Thymus (tissue), 14 donors: ENCODE measurements around the gene ITFG2. TPM values are rescaled to one million over a fixed set of nuclear protein-coding genes. Genes with fewer than 3 reads are reported as not detected.
"Not testable (repeated sequence)": the region's sequence is repeated elsewhere in the genome, so short reads cannot be mapped to it uniquely, and the experiment has no call there.

ENCODE experiments used
- DNase-seq, 9 donors: peaks; one replicate each; pipeline ENCODE4 v3.0.0-alpha.2; 2013; ENCODE audit warnings: low spot score in 9 of 9, low read depth in 6 of 9, missing footprints in 1 of 9
- H3K27ac ChIP-seq, 2 donors: one replicate each; pipeline ENCODE4 v1.5.1; 2013; ENCODE audit warnings: control low read depth in 1 of 2, low read depth in 1 of 2, low read length in 1 of 2, mild to moderate bottlenecking in 1 of 2, moderate library complexity in 1 of 2
- H3K27me3 ChIP-seq, 2 donors: one replicate each; pipeline ENCODE4 v1.5.1; 2013; ENCODE audit warnings: low read length in 1 of 2; ENCODE audit not compliant: control insufficient read depth in 2 of 2, insufficient read depth in 1 of 2
- H3K36me3 ChIP-seq, 2 donors: one replicate each; pipeline ENCODE4 v1.5.1; 2013; ENCODE audit warnings: low read length in 1 of 2, mild to moderate bottlenecking in 1 of 2, moderate library complexity in 1 of 2; ENCODE audit not compliant: control insufficient read depth in 2 of 2, insufficient read depth in 2 of 2
- H3K4me1 ChIP-seq, 2 donors: one replicate each; pipeline ENCODE4 v1.5.1; 2013; ENCODE audit warnings: low read length in 2 of 2; ENCODE audit not compliant: control insufficient read depth in 2 of 2, insufficient read depth in 2 of 2
- H3K4me3 ChIP-seq, 2 donors: one replicate each; pipeline ENCODE4 v1.5.1; 2013; ENCODE audit warnings: low read length in 2 of 2, control low read depth in 1 of 2, mild to moderate bottlenecking in 1 of 2
- H3K9me3 ChIP-seq, 2 donors: one replicate each; pipeline ENCODE4 v1.5.1; 2013; ENCODE audit warnings: low read length in 1 of 2, mild to moderate bottlenecking in 1 of 2; ENCODE audit not compliant: control insufficient read depth in 2 of 2, insufficient read depth in 1 of 2
- WGBS: extraction: QIAGEN DNeasy Blood & Tissue Kit; methylation state at CpG from one replicate; pipeline ENCODE4 v1.1.7; 2013; 5-methylcytosine and 5-hydroxymethylcytosine counted together
- long read RNA-seq, 10 donors: transcript quantifications; one replicate each; lab custom pipeline, GENCODE V29; 2026
- polyA plus RNA-seq: library from polyadenylated mRNA; stranded (reverse); fragments of 200-250 nt; gene quantifications from one replicate; pipeline ENCODE4 v1.2.3, GENCODE V29; 2013
- total RNA-seq: library from RNA; stranded (reverse); fragments of 120-200 nt; gene quantifications from one replicate; pipeline ENCODE4 v1.2.4, GENCODE V29; 2013
- donor health status: healthy.

ITFG2 gene
- 23.8 TPM for total RNA-seq
- polyA plus RNA-seq = 40.6 TPM
- long read RNA-seq, donor 1 = 0 reads
- long read RNA-seq, donor 2 = 0 reads
- long read RNA-seq, donor 3, transcript ITFG2-201 (12 exons, 2,361 nt) = major isoform, 9 of 24 reads
- long read RNA-seq, donor 3, transcript ITFG2-211 (4 exons, 587 nt) = minor isoform, 7 of 24 reads
- long read RNA-seq, donor 3, partial matches to known transcripts = 5 of 24 reads
- long read RNA-seq, donor 3, other reads (novel, unspliced or antisense) = 0 of 24 reads
- long read RNA-seq, donor 4, transcript ITFG2-201 (12 exons, 2,361 nt) = major isoform, 5 of 15 reads
- long read RNA-seq, donor 4, partial matches to known transcripts = 6 of 15 reads
- long read RNA-seq, donor 4, other reads (novel, unspliced or antisense) = 0 of 15 reads
- long read RNA-seq, donor 5, transcript ITFG2-201 (12 exons, 2,361 nt) = major isoform, 13 of 30 reads
- long read RNA-seq, donor 5, partial matches to known transcripts = 8 of 30 reads
- long read RNA-seq, donor 5, other reads (novel, unspliced or antisense) = 5 of 30 reads
- long read RNA-seq, donor 6, transcript ITFG2-201 (12 exons, 2,361 nt) = major isoform, 8 of 9 reads
- long read RNA-seq, donor 6, partial matches to known transcripts = 0 of 9 reads
- long read RNA-seq, donor 6, other reads (novel, unspliced or antisense) = 0 of 9 reads
- long read RNA-seq, donor 7, transcript ITFG2-201 (12 exons, 2,361 nt) = major isoform, 5 of 6 reads
- long read RNA-seq, donor 7, partial matches to known transcripts = 0 of 6 reads
- long read RNA-seq, donor 7, other reads (novel, unspliced or antisense) = 0 of 6 reads
- long read RNA-seq, donor 8, partial matches to known transcripts = 0 of 3 reads
- long read RNA-seq, donor 8, other reads (novel, unspliced or antisense) = 0 of 3 reads
- long read RNA-seq, donor 9, transcript ITFG2-201 (12 exons, 2,361 nt) = major isoform, 6 of 18 reads
- long read RNA-seq, donor 9, partial matches to known transcripts = 7 of 18 reads
- long read RNA-seq, donor 9, other reads (novel, unspliced or antisense) = 0 of 18 reads
- long read RNA-seq, donor 10, partial matches to known transcripts = 0 of 5 reads
- long read RNA-seq, donor 10, other reads (novel, unspliced or antisense) = 0 of 5 reads

DNA sequence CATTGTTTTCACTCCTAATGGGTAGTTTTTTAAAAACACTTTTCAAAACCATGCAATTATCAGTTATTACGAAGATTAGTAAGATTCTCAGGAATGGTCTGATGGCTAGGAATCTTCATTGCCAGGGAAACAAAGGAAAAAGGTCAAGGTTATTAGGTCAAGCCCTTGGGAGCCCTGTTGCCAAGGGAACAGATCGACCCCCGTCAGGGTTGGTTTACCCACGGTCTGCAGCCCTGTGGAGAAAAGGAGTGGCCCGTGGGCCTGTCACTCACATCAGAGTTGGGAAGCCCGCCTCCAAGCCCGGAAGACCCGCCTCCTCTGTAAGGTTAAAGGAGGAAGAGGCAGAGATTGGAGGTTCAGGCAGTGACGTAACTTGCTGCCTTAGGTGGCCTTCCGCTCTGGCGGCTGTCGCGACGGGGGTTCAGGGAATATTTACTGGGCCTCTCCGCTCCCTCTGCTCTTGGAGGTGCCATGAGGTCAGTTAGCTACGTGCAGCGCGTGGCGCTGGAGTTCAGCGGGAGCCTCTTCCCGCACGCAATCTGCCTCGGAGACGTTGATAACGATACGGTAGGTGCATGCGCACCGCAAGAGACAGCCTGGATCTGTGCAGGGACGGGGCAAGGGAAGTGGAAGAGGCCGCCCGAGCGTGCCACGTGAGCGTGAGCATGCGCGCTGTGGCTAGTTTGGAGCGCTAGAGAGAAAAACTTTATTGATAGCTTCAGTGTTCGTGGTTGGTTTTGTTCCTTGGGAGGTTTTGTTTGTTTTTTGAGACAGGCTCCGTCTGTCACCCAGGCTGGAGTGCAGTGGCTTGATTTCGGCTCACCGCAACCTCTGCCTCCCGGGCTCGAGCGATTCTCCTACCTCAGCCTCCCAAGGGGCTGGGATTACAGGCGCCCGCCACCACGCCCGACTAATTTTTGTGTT is at the start of gene ITFG2:
TSS of gene ITFG2 (plus strand) at position 379 of the 924 bp plus-strand sequence. CDS start at position 472, 93 bp downstream.
- peaks cover 6 to 12% of the 10 kb centered on the region in 2 donors for H3K36me3 ChIP-seq
- H3K27ac ChIP-seq = peak within 1 kb of the TSS; percentile 84 to 96
- WGBS = under 1% methylated on average over 48 of the region's 48 CpGs

DNA sequence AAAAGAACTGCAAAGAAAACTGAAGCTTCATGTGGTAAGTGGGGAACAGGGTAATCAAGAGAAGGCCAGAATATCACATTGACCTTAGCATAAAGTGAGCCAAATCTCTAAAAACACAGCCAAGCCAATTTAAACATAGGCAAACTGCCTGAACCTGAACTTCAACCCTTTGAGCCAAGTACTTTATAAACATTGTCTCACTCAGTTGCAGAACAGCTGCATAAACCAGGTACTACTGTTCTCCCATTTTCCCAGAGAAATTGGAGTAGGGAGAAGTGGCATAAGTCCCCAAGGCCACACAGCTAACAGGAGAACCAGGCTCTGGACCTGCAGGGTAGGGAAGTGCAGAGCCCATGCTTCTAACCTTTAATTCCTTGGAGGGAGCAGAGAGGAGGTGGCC is 48.1 kb upstream of the ITFG2 start:
- no peak for DNase-seq
- no peaks in the 10 kb centered on the region for H3K36me3 ChIP-seq
- H3K9me3 ChIP-seq = peaks cover 0 to 15% of the 10 kb centered on the region in 2 donors
- no peaks in the 10 kb centered on the region for H3K27me3 ChIP-seq
- no peaks in the 10 kb centered on the region for H3K4me1 ChIP-seq
- H3K4me3 ChIP-seq = no peak overlapping the region
- H3K27ac ChIP-seq = no peak overlapping the region

More for the DNA sequence above, at the start of gene ITFG2:
- Histone ChIP-seq H3K27me3 (no peaks in the 10 kb centered on the region), H3K4me3 (peak within 1 kb of the TSS; percentile 57 to 66), H3K9me3 (no peaks in the 10 kb centered on the region), H3K4me1 (peaks cover 5 to 15% of the 10 kb centered on the region in 2 donors)
- DNase-seq = peak; percentile 96 to 99 (median 97)

DNA sequence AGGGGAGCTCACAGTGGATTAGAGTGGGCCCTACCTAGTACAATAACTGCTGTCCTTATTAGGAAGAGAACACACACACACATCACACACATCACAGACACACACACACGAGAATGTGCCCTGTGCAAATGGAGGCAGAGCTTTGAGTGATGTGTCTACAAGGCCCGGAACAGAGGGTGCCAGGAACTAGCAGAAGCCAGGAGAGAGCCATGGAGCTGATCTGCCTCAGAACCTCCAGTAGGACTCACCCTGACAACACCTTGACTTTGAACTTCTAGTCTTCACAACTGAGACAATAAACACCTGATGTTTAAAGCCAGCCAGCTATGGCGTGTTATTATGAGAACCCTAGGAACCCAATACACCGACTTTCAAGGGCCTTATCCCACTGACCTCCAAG is 47.4 kb upstream of the ITFG2 start:
- no peaks in the 10 kb centered on the region for H3K36me3 ChIP-seq
- WGBS = over 99% methylated on average over 4 of the region's 4 CpGs
- H3K4me1 ChIP-seq = no peaks in the 10 kb centered on the region
- H3K27ac ChIP-seq = no peak overlapping the region
- no peaks in the 10 kb centered on the region for H3K27me3 ChIP-seq
- no peak overlapping the region for H3K4me3 ChIP-seq
- H3K9me3 ChIP-seq = peaks cover 0 to 17% of the 10 kb centered on the region in 2 donors
- DNase-seq = no peak

DNA sequence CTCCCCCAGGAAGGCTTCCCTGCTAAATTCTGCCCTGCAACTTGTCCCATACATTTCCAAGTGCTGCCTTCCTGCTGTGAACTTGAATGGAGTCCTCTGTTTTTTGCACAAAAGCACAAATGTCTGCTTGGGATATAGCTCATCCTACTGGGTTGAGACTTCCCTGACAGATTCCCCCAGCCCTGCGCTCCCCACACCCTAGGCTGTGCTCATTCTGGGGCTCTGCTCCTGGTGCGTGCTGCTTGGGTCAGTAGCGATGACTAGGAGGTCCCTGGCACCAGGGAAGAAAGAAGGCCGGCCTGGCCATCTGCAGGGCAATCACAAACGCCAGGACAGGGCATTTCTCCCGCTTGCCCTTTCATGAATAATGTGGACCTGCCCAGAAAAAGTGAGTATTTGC is 46.9 kb upstream of the ITFG2 start:
- Histone ChIP-seq H3K36me3 (no peaks in the 10 kb centered on the region), H3K27ac (no peak overlapping the region), H3K4me1 (no peaks in the 10 kb centered on the region), H3K27me3 (no peaks in the 10 kb centered on the region), H3K9me3 (peaks cover 0 to 20% of the 10 kb centered on the region in 2 donors), H3K4me3 (no peak overlapping the region)
- DNase-seq = no peak
- WGBS = 97% methylated on average over 6 of the region's 6 CpGs

DNA sequence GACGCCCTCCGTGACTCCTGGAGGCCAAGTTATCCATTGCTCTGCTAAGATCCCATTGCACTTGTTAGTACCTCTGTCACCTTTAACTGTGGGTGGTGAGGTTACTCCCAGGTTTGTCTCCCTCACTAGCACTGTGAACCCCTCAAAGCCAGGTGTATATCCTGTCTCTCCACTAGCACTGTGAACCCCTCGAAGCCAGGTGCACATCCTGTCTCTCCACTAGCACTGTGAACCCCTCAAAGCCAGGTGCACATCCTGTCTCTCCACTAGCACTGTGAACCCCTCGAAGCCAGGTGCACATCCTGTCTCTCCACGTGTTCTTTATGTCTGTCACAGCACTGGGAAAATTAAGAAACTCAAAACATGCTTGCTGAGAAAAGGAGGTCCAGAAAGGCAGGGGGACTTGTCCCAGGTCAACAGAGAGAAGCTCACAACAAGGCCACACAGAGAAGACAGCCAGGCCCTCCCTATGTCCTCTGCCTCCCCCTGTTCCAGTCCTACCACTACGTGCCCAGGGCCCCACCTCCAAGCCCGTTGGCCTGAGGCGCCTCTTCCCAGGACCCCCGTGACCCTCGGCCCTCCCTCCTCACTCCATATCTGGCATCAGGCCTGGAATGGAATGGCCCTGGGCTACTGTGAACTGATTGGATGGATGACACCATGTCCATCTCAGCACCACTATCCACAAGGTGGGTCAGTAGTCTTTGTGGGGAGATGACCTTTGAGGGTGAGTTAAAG is 44.1 kb upstream of the ITFG2 start:
- H3K9me3 ChIP-seq = peaks cover 0 to 20% of the 10 kb centered on the region in 2 donors
- peak overlapping the region in 1 of 2 donors; percentile 28 for H3K27ac ChIP-seq
- peak in 2 of 9 donors; percentile 39 to 40 for DNase-seq
- H3K4me1 ChIP-seq = no peaks in the 10 kb centered on the region
- WGBS = 78% methylated on average over 10 of the region's 10 CpGs
- no peaks in the 10 kb centered on the region for H3K36me3 ChIP-seq
- H3K27me3 ChIP-seq = no peaks in the 10 kb centered on the region
- no peak overlapping the region for H3K4me3 ChIP-seq

DNA sequence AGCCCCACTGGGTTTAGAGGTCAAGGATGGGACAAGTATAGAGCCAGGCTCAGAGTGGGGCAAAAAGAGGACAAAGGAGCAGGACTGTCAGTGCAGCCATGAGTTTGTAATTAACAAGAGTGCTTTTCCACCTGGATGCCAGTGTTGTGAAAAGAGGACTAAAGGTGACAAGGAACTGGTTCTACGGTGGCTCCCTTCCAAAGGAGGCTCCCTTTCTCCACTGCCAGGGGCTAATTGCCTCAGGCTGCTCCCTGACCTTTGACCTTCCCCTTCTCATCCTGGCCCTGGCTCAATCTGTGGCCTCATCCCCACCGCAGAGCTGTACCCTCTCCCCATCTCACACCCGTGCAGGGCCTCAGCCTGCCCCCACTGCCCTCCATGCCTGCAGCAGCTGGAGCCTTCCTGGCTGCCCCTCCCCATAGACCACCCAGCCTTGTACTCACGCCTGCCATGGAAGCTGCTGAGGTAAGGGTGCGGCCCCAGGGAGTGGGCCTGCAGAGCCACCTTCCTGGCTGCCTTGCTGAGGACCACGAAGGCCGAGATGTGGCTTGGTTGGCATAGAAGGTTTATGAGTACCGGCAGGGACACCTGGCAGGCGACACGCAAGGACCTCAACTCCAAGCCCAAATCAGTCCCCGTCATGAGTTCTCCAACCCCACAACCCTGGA is 42.5 kb upstream of the ITFG2 start:
- WGBS = 93% methylated on average over 11 of the region's 11 CpGs
- DNase-seq = no peak
- H3K4me3 ChIP-seq = no peak overlapping the region
- H3K27ac ChIP-seq = no peak overlapping the region
- H3K27me3 ChIP-seq = no peaks in the 10 kb centered on the region
- H3K4me1 ChIP-seq = no peaks in the 10 kb centered on the region
- peaks cover 0 to 20% of the 10 kb centered on the region in 2 donors for H3K9me3 ChIP-seq
- H3K36me3 ChIP-seq = no peaks in the 10 kb centered on the region

DNA sequence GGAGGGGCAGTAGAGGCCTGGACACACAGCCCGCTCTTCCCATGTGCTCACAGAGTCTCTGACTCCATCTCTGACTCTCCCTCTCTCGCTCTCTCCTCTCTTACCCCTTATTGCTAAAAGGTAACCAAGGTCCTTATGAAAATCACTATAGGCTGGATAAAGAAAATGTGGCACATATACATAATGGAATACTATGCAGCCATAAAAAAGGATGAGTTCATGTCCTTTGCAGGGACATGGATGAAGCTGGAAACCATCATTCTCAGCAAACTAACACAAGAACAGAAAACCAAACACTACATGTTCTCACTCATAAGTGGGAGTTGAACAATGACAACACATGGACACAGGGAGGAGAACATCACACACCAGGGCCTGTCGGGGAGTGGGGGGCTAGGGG is 41.9 kb upstream of the ITFG2 start:
- H3K27me3 ChIP-seq, H3K27ac ChIP-seq: not testable (repeated sequence)

More for the DNA sequence above, 41.9 kb upstream of the ITFG2 start:
- H3K4me1 ChIP-seq, DNase-seq, H3K36me3 ChIP-seq, H3K4me3 ChIP-seq: not testable (repeated sequence)
- peaks cover 0 to 20% of the 10 kb centered on the region in 2 donors for H3K9me3 ChIP-seq
- 97% methylated on average over 3 of the region's 3 CpGs for WGBS
